GM19099 (cell line): ENCODE measurements around the gene ACP7.

Source experiments
- POLR2A ChIP-seq: IDR thresholded peaks from 3 replicates; pipeline ENCODE4 v1.6.1; 2011; ENCODE audit warnings: low read depth; ENCODE audit not compliant: insufficient read length; ENCODE audit errors: extremely low read depth

Gene ACP7

GRCh38 chr19:39158646-39159260, 74.6 kb downstream of the ACP7 start:
- no peak for TF ChIP-seq POLR2A

DNA sequence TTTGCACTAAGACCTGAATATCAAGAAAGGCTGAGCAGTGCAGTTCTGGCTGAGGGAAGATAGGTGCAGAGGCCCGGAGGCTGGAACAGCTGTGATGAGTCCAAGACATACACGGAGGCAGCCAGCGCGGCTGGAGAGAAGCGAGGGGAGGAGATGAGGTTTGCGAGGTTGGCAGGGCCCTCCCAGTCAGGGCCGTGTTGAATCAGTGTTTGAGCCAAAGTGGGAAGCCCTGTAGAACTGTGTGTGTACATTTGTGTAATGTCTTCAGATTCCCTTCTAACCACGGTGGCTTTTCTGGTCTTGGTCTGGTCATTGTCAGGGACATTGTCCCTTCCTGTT, 76.3 kb downstream of the ACP7 start:
- TF ChIP-seq POLR2A: no peak
